GM18499 (cell line): Measurements from ENCODE around the gene GRB7.
"Not testable (repeated sequence)": the region's sequence is repeated elsewhere in the genome, so short reads cannot be mapped to it uniquely, and the experiment has no call there.

Source experiments
- ATAC-seq: cut with Tn5 transposase; IDR thresholded peaks from one replicate; pipeline ENCODE4 v1.9.1; 2021; ENCODE audit warnings: moderate number of reproducible peaks; ENCODE audit not compliant: insufficient read depth, unreplicated experiment

The GRB7 gene

DNA sequence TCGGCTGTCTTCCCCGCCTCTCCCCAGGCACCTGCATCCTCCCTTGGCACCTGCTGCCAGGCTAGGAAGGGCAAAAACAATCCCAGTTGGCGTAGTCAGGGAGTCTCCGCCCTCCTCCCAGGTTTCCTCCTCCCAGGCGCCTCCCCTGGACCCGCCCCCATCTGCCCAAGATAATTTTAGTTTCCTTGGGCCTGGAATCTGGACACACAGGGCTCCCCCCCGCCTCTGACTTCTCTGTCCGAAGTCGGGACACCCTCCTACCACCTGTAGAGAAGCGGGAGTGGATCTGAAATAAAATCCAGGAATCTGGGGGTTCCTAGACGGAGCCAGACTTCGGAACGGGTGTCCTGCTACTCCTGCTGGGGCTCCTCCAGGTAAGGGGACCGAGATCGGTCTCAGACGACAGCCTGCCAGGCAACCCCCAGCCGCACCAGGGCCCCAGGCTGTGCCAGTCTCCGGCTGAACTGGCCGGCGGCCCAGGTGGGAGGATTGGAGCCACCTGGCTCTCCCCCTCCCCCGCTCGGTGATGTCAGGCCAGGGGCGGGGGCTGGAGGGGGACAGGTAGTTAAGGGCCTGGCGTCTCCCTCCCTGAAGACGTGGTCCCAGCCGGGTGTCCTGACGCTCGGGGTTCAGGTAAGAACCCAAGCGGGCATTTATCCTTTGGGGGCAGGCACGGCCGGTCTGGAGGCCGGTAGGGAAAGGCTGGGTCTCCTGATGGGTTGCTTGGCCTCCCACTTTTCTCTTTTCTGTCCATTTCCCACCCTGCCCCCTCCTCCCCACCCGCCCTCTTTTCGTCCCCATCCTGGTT is at the start of gene GRB7:
Gene GRB7 (plus strand): TSS at position 179 of the 808 bp plus-strand sequence. CDS start 4,364 bp downstream, outside the sequence.
- ATAC-seq, result no peak

DNA sequence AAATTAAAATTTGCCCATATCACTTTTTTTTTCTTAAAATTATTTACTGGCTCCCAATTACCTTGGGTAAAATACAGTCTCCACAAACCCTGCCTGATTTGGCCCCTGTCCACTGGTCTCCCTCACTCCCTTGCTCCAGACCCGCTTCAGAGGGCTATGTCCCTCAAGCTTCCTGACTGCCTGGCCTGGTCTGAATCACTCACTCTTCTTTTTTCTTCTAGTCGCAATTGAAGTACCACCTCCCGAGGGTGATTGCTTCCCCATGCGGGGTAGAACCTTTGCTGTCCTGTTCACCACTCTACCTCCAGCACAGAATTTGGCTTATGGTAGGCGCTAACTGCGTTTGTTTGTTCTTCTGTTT is 49.3 kb upstream of the GRB7 start:
- ATAC-seq, result no peak

DNA sequence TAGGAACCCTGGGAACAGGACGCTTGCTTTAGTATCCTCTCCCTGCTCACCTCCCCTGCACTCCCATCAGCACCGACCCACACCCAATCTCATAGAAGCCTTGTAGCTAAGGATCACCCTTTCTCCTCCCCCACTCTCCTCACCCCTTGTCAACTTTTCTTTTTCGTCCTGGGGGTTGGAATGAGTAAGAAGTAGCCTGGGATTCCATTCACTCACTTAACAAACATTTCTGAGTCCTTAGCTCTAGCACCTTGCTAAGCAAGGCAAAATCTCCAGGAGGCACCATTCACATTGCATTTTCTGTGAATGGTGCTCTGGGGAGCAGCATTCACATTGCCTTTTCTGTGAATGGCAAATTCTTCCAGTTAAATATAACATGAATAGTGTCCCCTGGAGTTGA is 48.8 kb upstream of the GRB7 start:
- ATAC-seq, result no peak

DNA sequence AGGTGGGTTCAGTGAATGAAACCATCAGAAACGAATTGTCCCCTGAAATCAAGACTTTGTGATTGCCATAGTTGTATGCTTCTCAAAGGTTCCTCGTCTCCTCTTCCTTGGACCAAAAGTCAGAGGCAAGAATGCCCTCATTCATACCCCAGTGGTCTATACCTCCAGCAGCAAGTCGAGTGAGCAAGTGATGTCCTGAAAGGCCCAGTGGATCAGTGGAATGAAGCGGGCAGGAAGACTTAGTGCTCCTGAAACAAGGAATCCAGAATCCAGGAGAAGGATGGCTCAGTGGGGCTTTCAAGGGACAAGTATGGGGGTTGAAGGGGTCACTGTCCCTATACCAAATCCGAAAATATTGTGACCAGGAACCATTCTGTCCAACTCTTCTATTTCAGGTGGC is 43.1 kb upstream of the GRB7 start:
- no peak for ATAC-seq

DNA sequence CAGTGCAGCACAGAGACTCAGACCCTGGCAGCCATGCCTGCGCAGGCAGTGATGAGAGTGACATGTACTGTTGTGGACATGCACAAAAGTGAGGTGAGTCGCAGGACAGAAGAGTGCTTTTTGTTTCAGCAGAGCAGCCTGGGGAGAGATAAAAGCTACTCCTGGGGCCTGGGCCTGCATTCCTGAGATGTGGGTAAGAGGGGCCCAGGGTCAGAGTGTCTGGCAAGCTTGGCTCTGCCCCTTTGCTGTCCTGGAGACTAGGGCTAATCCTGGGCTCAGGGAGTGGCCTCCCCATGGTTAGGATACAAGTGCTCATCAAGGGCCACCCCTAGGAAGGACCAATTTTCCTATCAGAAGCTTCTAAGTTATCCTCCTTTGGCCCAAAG is 42.7 kb upstream of the GRB7 start:
- ATAC-seq, result no peak

DNA sequence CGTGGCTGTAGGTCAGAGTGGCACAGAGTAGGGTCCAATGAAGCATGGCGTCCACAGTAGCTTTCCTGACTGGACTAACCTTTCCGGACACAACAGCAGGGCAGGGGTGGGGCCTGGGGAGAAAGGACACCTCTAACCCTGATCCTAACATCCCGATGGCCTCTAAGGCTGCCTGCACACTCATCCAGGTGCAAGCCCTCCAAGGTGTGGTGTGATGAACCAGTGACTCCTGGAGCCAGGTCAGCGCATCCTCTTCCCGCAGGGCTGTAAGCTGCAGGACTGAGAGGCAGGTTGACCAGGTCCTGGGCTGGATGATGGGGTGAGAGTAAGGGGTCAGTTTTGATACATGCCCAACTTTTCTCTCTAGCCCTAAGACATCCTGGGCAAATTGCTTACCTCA is 41.0 kb upstream of the GRB7 start:
- ATAC-seq, result no peak

DNA sequence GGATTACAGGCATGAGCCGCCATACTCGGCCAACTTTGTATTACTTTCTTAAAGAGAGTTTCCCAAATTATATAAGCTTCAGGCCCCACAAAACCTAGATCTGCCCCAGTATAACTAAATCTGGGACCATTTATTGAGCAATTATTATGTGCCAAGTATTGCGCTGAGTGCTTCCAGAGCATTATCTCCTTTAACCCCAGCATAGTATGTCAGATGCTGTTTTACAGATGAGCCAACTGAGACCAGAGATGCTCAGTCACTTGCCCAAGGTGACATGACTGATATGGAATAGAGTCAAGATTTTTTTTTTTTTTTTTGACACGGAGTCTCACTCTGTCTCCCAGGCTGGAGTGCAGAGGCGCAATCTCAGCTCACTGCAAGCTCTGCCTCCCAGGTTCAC is 39.8 kb upstream of the GRB7 start:
- no peak for ATAC-seq

DNA sequence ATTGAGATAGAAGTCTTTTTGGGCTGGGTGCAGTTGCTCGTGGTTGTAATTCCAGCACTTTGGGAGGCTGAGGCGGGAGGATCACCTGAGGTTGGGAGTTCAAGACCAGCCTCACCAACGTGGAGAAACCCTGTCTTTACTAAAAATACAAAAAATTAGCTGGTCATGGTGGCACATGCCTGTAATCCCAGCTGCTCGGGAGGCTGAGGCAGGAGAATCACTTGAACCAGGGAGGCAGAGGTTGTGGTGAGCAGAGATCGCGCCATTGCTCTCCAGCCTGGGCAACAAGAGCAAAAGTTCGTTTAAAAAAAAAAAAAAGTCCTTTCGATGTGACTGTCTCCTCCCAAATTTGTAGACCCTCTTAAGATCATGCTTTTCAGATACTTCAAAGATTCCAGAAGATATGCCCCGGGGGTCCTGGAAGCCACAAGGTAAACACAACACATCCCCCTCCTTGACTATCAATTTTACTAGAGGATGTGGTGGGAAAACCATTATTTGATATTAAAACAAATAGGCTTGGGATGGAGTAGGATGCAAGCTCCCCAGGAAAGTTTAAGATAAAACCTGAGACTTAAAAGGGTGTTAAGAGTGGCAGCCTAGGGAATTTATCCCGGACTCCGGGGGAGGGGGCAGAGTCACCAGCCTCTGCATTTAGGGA is 38.5 kb upstream of the GRB7 start:
- not testable (repeated sequence) for ATAC-seq

DNA sequence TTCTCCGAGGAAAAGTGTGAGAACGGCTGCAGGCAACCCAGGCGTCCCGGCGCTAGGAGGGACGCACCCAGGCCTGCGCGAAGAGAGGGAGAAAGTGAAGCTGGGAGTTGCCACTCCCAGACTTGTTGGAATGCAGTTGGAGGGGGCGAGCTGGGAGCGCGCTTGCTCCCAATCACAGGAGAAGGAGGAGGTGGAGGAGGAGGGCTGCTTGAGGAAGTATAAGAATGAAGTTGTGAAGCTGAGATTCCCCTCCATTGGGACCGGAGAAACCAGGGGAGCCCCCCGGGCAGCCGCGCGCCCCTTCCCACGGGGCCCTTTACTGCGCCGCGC is 38.0 kb upstream of the GRB7 start, which contains the start of gene ERBB2:
Gene ERBB2 (plus strand): TSS at position 247 of the 330 bp plus-strand sequence. CDS start 175 bp downstream, outside the sequence.
- ATAC-seq, result no peak

DNA sequence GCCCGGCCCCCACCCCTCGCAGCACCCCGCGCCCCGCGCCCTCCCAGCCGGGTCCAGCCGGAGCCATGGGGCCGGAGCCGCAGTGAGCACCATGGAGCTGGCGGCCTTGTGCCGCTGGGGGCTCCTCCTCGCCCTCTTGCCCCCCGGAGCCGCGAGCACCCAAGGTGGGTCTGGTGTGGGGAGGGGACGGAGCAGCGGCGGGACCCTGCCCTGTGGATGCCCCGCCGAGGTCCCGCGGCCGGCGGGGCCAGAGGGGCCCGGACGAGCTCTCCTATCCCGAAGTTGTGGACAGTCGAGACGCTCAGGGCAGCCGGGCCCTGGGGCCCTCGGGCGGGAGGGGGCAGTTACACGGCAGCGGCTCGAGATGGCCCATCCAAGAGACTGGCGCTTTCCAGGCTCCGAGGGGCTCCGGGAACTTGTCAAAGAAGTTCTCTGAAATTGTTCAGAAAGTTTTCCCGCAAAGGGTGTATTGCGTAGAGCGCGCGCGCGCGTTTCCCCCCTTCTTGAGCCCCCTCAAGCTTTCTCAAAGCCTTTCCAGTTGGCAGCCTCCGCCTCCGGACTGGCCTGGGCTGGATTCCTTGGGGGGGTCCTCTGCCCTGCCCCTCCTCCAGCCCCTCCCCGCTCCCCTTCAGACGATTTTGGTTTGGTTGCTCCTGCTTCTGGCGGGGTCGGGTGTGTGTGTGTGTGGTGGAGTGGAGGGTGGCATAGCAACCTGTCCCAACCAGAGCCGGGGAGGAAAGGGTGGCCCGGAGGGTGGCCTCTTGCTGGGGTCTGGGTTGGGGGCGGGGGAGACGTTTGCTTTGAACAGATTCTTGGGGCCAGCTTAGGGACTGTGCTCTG is 37.4 kb upstream of the GRB7 start:
- no peak for ATAC-seq

DNA sequence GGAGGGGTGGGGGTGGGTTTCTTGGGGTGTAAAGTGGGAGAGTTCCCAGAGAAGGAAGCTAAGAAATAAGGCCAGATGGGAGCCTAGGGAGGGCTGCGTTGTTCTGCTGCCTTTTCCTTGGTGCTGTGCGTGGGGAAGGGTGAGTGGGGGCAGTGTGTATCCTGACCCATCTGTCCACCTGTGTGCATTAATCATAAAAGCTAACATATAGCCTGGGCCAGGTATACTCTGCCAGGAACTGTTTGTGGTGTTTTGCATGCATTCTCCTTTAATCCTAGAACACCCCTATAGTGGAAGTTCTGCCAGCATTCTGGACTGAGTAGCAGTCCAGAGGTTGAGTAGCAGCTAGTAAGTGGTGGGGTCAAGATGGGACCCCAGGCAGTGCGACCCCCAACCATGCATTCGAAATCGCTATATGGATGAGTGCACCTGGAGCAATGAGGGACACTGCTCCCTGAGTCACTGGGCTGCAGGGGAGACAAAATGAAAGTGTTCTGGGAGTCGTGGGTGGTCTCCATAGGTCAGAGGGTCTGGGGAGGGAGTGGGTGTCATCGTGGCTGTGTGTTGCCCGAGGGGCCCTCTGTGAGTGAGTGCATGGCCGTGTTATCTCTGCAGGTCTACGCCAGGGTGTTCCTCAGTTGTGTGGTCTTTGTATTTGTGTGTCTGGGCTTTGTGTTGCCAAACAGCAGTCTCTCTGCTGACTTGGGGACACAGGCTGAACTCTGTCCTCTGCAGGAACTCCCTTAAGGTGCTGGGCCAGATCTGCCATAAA is 36.5 kb upstream of the GRB7 start:
- ATAC-seq, result no peak

DNA sequence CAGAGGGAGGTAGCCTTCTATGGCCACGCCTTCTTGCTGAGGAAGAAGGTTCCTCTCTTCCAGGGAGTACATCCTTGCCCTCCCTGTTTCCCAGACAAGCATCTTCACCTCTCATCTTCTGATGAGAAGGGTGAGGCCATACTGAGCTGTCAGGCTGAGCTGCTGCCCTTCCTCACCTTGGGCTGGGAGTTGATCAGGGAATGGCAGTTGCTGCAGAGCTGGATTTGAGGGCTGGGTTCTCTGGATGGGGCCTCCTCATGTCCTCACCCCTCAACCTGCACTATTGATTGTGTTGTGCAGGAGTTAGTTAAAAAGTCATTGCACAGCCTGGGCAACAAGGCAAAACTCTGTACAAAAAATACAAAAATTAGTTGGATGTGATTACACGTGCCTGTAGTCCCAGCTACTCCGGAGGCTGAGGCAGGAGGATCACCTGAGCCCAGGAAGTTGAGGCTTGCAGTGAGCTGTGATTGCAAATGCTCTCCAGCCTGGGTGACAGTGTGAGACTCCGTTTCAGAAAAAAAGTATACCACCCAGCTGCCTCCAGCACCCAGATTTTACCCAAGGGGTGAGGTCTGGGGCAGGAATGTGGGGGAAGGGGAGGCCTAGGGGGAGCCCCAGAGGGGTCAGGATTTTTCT is 35.8 kb upstream of the GRB7 start:
- ATAC-seq, result no peak

DNA sequence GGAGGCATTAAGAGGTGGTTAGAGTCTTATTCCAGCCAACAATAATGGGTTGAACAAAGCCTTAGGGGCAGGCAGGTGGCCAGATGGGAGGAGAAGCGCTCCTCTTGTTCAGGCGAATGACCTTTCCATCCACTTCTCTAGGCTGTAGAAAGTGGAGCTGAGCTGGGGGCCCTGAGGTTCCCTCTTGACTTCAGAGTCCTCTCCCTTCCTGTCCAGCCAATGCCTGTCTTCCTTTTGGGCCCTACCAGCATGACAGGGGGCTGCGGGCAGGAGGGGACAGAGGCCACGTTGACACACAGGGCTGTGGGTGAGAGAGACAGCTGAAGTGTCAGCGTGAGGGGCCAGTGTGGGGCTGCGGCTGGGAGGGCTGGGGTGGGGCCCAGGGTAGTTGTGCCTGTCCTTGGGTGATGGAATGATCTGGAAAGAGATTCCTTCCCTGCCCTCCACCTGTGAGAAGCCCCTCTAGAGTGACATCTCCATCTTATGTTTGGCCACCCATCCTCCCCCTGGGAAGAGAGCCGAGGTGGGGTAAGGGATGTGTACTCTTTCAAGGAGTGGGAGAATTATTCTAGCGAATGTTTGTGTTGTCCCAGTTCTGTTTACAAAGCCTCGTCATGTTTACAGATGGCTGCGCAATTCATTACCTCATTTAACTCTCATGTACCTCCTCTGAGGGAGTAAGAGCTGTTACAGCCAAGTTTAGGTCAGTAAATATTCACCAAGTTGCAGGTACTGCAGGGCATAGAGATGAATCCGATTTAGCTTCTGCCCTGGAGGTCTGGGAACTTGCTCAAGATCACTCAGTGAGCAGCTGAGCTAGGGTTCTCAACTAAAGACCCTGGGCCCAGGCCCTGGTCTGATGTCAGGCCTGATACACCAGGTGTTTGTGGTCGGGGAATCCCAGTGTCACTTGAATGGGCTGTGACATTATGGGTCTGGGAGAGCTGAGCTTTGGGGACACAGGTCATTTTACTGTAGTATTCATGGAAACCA is 34.5 kb upstream of the GRB7 start:
- no peak for ATAC-seq

DNA sequence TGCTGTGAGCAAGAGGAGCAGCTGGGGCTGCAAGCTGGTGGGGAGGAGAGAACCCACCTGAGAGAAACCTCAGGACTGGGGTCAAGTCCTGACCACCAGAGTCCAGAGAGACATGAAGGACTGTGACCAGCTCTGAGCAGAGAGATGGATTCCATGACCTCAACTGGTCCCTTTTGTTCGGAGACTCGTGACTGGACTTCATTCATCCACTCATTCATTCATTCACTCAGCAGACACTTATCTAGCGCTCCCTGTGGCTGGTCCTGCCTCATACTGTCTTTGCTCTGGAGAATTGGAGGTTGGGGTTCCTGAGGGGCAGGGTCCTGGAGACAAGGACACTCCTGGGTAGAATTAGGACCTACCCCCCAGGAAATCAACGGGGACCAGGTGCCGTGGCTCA is 33.8 kb upstream of the GRB7 start:
- no peak for ATAC-seq

DNA sequence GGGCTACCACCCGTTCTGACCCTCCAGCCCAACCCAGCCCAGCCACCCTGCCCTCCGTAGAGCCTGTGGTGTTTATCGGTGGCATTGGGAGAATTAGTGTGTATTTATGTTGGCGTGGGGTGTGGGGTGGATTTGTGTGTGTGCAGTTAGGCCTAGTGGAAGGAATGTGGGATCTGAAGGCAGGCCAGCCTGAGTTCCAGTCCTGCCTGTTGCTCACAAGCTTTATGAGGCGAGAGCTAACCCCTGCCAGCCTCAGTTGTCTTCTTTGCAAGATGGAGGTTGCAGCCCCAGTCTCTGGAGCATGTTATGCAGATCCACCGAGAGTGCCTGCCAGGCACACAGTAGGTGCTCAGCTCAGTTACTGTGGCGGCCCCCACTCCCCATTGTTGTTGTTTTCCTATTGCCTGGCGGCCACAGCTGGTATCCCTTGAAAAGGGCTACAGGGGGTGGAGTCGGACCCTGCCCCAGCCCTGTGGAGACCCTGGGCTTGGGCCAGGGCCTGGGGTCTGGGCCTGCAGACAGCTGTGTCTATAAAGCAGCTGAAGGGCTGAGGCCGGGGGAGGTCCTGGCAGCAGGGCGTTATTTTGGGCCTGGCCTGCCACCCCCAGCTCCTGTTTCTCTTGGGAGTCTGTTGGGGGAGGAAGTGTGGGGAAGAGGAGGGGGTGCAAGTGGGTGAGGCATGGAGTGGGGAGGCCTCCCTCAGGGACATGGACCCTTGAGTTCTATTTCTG is 32.8 kb upstream of the GRB7 start:
- no peak for ATAC-seq

DNA sequence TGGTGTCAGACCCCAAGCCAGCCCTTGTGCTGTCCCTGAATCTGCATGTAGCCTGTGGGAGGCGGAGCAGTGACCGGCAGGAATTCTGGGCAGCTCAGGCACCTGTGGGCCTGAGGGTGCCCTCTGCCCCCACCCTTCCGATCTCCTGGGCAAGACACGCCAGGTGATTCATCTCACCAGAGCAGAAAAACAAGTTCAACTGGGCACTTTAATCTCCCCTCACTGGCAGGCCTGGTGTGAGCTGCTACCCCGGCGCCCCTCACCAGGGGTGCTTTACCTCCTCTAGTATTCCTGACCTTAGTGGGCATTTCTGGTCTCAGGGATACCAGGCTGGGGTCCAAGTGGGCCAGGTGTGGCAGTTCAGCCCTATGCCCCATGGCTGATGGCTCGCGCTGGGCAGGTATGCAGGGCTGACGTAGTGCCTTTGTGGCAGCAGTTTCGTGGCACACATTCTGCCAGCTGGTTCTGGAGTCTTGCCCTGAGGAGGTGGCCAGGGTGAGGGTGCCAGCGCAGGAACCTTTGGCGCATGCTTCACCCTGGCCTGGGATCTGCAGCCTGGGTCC is 31.9 kb upstream of the GRB7 start:
- ATAC-seq, result no peak

DNA sequence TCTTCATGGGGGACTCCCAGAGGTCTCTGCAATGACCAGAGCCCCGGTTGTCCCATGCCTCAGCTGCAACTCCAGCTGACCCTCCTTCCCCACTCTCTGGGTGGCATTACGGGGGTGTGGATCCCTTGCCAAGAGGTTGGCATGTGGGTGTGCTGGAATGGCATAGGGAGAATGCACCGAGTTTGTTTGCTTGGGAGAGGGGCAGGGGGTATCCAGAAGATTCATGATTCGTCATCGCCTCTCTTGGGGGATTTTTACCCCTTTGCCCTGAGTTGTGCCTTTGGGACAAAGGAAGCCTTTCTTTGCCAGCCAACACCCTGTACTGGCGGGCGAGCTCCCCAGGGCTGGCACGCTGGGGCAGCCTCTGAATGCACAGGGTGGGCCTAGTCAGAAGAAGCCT is 31.4 kb upstream of the GRB7 start:
- no peak for ATAC-seq

DNA sequence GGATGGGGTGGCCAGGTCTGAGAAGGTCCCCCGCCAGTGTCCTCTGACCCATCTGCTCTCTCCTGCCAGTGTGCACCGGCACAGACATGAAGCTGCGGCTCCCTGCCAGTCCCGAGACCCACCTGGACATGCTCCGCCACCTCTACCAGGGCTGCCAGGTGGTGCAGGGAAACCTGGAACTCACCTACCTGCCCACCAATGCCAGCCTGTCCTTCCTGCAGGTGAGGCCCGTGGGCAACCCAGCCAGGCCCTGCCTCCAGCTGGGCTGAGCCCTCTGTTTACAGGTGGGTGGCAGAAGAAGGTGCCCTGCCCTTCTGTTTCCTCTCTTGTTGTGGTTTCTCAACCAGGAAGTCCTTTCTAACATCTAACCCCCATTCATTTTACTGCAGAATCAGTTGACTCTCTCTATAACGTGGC is 30.8 kb upstream of the GRB7 start:
- ATAC-seq, result no peak
